ENCODE data around the gene AP1M2.
"Not testable (repeated sequence)": the region's sequence is repeated elsewhere in the genome, so short reads cannot be mapped to it uniquely, and the experiment has no call there.

The AP1M2 gene

GRCh38 chr19:10600149-10600548 is 13.0 kb upstream of the AP1M2 start:
- no peak for DNase-seq

GRCh38 chr19:10593820-10594637 is 6.9 kb upstream of the AP1M2 start:
- peak; percentile 56 for DNase-seq

- no peak for DNase-seq
These were observed 6.0 kb upstream of the AP1M2 start for GRCh38 chr19:10593148-10593547.

- no peak for DNase-seq
These were observed 683 bp upstream of the AP1M2 start for GRCh38 chr19:10587839-10588150.

- no peak for DNase-seq
These were observed 716 bp downstream of the AP1M2 start for GRCh38 chr19:10586396-10586795.

- no peak for DNase-seq
These were observed 3.9 kb downstream of the AP1M2 start for GRCh38 chr19:10583036-10583776.

GRCh38 chr19:10582091-10582490 is 5.0 kb downstream of the AP1M2 start:
- DNase-seq, result no peak

GRCh38 chr19:10580979-10581631 is 6.0 kb downstream of the AP1M2 start:
- peak; percentile 90 for DNase-seq

GRCh38 chr19:10577951-10578350 is 9.2 kb downstream of the AP1M2 start:
- no peak for DNase-seq

GRCh38 chr19:10575011-10575716 is 11.9 kb downstream of the AP1M2 start:
- DNase-seq, result no peak

- DNase-seq, result no peak
These were observed 12.7 kb downstream of the AP1M2 start for GRCh38 chr19:10574462-10574861.

GRCh38 chr19:10573793-10574192 is 13.3 kb downstream of the AP1M2 start:
- DNase-seq, result not testable (repeated sequence)

GRCh38 chr19:10568826-10569651 is 18.1 kb downstream of the AP1M2 start, which contains the start of gene CDKN2D:
Gene CDKN2D, minus strand, starts transcription at chr19:10568979. Its CDS starts 326 bp downstream, at chr19:10568653.
- DNase-seq, result peak; percentile 100

- DNase-seq, result peak; percentile 41
These were observed 18.9 kb downstream of the AP1M2 start for GRCh38 chr19:10568062-10568825.

GRCh38 chr19:10567656-10568055 is 19.5 kb downstream of the AP1M2 start:
- DNase-seq, result no peak

- DNase-seq, result peak; percentile 33
These were observed 20.3 kb downstream of the AP1M2 start for GRCh38 chr19:10566658-10567410.

- no peak for DNase-seq
These were observed 20.8 kb downstream of the AP1M2 start for GRCh38 chr19:10566408-10566657.

- DNase-seq, result peak; percentile 99
These were observed 21.3 kb downstream of the AP1M2 start, which contains the start of gene KRI1 for GRCh38 chr19:10565567-10566407. Gene KRI1, minus strand, starts transcription at chr19:10566010. Its CDS starts 11 bp downstream, at chr19:10565999.

- DNase-seq, result peak; percentile 63
These were observed 22.0 kb downstream of the AP1M2 start for GRCh38 chr19:10565028-10565566.
